H1 (cell line): Measurements from ENCODE around the gene TXNRD2. TPM values are rescaled to one million over a fixed set of nuclear protein-coding genes. Genes with fewer than 3 reads are reported as not detected.

Source experiments
- CTCF ChIA-PET: fragments of 300-600 bp; sonication (Branson Sonifier 250); formaldehyde crosslinking; loops from one replicate; lab custom pipeline; 2021; ENCODE audit not compliant: partially characterized antibody; lab: Charles Lee
- POLR2A ChIA-PET: fragments of 300-600 bp; sonication (Branson Sonifier 250); formaldehyde crosslinking; loops from one replicate; lab custom pipeline; 2021; ENCODE audit warnings: inconsistent platforms; ENCODE audit not compliant: partially characterized antibody; lab: Charles Lee
- DNase-seq, 2 experiments: peaks; one replicate each; pipeline versions ENCODE4 v3.0.0 to v3.0.0-alpha.2; 2010 to 2022; ENCODE audit warnings: low spot score in 2 of 2, low read depth in 1 of 2, mixed read lengths in 1 of 2
- FAIRE-seq: peaks from 2 replicates; lab custom pipeline; 2011; peaks lifted over from hg19 to GRCh38; lab: Jason Lieb, UNC
- H2AFZ ChIP-seq: 2 replicates; pipeline ENCODE4 v1.8.1; 2012; ENCODE audit warnings: low read length, inconsistent platforms
- H2AK5ac ChIP-seq: 2 replicates; pipeline ENCODE4 v1.6.1; 2013; ENCODE audit warnings: low read depth, low read length
- H2BK120ac ChIP-seq: replicated peaks from 2 replicates; pipeline ENCODE3; 2013; ENCODE audit warnings: low read depth, low read length, inconsistent platforms
- H2BK12ac ChIP-seq: 2 replicates; pipeline ENCODE4 v1.6.1; 2013; ENCODE audit warnings: low read depth, low read length
- H2BK15ac ChIP-seq: 2 replicates; pipeline ENCODE4 v1.6.1; 2013; ENCODE audit warnings: low read length
- H2BK20ac ChIP-seq: 2 replicates; pipeline ENCODE4 v1.6.1; 2013; ENCODE audit warnings: low read length
- H2BK5ac ChIP-seq: 2 replicates; pipeline ENCODE4 v1.6.1; 2013; ENCODE audit warnings: low read depth, low read length
- H3K14ac ChIP-seq: 2 replicates; pipeline ENCODE4 v1.6.1; 2013; ENCODE audit warnings: inconsistent platforms; ENCODE audit not compliant: insufficient read length
- H3K18ac ChIP-seq: 2 replicates; pipeline ENCODE4 v1.6.1; 2013; ENCODE audit warnings: low read length; ENCODE audit errors: extremely low read depth
- H3K23ac ChIP-seq: 2 replicates; pipeline ENCODE4 v1.6.1; 2013; ENCODE audit warnings: inconsistent platforms; ENCODE audit not compliant: insufficient read length
- H3K23me2 ChIP-seq: 2 replicates; pipeline ENCODE4 v1.6.1; 2013; ENCODE audit warnings: low read depth, low read length
- H3K27ac ChIP-seq: 2 replicates; pipeline ENCODE4 v1.6.1; 2011; ENCODE audit warnings: low read depth, low read length, inconsistent platforms
- H3K27me3 ChIP-seq, 4 experiments: replicated peaks in 1 of 4; 1 replicate in 1 of 4; 2 replicates in 3 of 4; pipeline versions ENCODE4 v1.6.1 to v1.8.1; 2011 to 2013; ENCODE audit warnings: low read length in 3 of 4, mild to moderate bottlenecking in 3 of 4, inconsistent platforms in 2 of 4, mixed read lengths in 2 of 4, moderate library complexity in 1 of 4; ENCODE audit not compliant: control insufficient read depth in 3 of 4, insufficient read depth in 3 of 4; ENCODE audit errors: extremely low read depth in 1 of 4
- H3K36me3 ChIP-seq, 4 experiments: 2 replicates each; pipeline versions ENCODE4 v1.6.1 to v1.8.1; 2011 to 2013; ENCODE audit warnings: mild to moderate bottlenecking in 4 of 4, low read length in 3 of 4, moderate library complexity in 2 of 4, control low read depth in 1 of 4, inconsistent platforms in 1 of 4; ENCODE audit not compliant: insufficient read depth in 4 of 4, control insufficient read depth in 2 of 4
- H3K4ac ChIP-seq: replicated peaks from 2 replicates; pipeline ENCODE3; 2013; ENCODE audit warnings: low read length, low read depth, mixed read lengths, inconsistent platforms; ENCODE audit not compliant: insufficient read length
- H3K4me1 ChIP-seq, 4 experiments: replicated peaks in 1 of 4; 1 replicate in 1 of 4; 2 replicates in 3 of 4; pipeline versions ENCODE4 v1.6.1 to v1.8.1; 2011 to 2013; ENCODE audit warnings: low read length in 3 of 4, inconsistent platforms in 2 of 4, mixed read lengths in 1 of 4; ENCODE audit not compliant: insufficient read depth in 4 of 4, control insufficient read depth in 3 of 4
- H3K4me2 ChIP-seq, 2 experiments: 2 replicates each; pipeline versions ENCODE4 v1.6.1 to v1.8.1; 2011 to 2013; ENCODE audit warnings: low read depth in 2 of 2, low read length in 2 of 2, control low read depth in 1 of 2, inconsistent platforms in 1 of 2, mild to moderate bottlenecking in 1 of 2; ENCODE audit not compliant: insufficient read depth in 1 of 2
- H3K4me3 ChIP-seq, 4 experiments: fragments of 200-600, 300-600 bp in 1 of 4; sonication (generic), shearing (Covaris generic), sonication (Bioruptor Twin) in 1 of 4; 2 replicates each; pipeline versions ENCODE4 v1.5.1 to v1.8.1; 2011 to 2016; ENCODE audit warnings: low read length in 4 of 4, low read depth in 3 of 4, control low read depth in 2 of 4, inconsistent platforms in 2 of 4, mild to moderate bottlenecking in 2 of 4, mixed read lengths in 1 of 4, moderate library complexity in 1 of 4; ENCODE audit not compliant: insufficient read depth in 2 of 4; ENCODE audit errors: extremely low read depth in 1 of 4
- H3K56ac ChIP-seq: replicated peaks from 2 replicates; pipeline ENCODE3; 2013; ENCODE audit warnings: low read depth, mild to moderate bottlenecking, mixed read lengths, low read length, inconsistent platforms; ENCODE audit not compliant: insufficient read length
- H3K79me1 ChIP-seq: 2 replicates; pipeline ENCODE4 v1.6.1; 2013; ENCODE audit warnings: low read depth, low read length, control low read depth
- H3K79me2 ChIP-seq, 2 experiments: 2 replicates each; pipeline versions ENCODE4 v1.6.1 to v1.8.1; 2012 to 2013; ENCODE audit warnings: low read length in 2 of 2, mild to moderate bottlenecking in 2 of 2, inconsistent platforms in 1 of 2; ENCODE audit not compliant: insufficient read depth in 2 of 2, control insufficient read depth in 1 of 2
- H3K9ac ChIP-seq, 4 experiments: replicated peaks in 1 of 4; 1 replicate in 1 of 4; 2 replicates in 3 of 4; pipeline versions ENCODE4 v1.6.1 to v1.8.1; 2011 to 2013; ENCODE audit warnings: low read depth in 3 of 4, low read length in 3 of 4, control low read depth in 2 of 4, mild to moderate bottlenecking in 2 of 4, moderate library complexity in 2 of 4, inconsistent platforms in 1 of 4; ENCODE audit errors: extremely low read depth in 1 of 4
- H3K9me3 ChIP-seq, 2 experiments: 2 replicates each; pipeline versions ENCODE4 v1.6.1 to v1.8.1; 2012 to 2013; ENCODE audit warnings: mild to moderate bottlenecking in 2 of 2, moderate library complexity in 2 of 2, control low read depth in 1 of 2, inconsistent platforms in 1 of 2, low read depth in 1 of 2, low read length in 1 of 2, mixed read lengths in 1 of 2; ENCODE audit not compliant: insufficient read depth in 2 of 2
- H4K20me1 ChIP-seq, 2 experiments: replicated peaks in 1 of 2; 2 replicates each; pipeline versions ENCODE3 to v1.8.1; 2011 to 2013; ENCODE audit warnings: inconsistent platforms in 2 of 2, low read length in 2 of 2, mild to moderate bottlenecking in 1 of 2; ENCODE audit not compliant: insufficient read depth in 2 of 2, control insufficient read depth in 1 of 2
- H4K5ac ChIP-seq: 2 replicates; pipeline ENCODE4 v1.6.1; 2013; ENCODE audit warnings: low read length, low read depth, mixed read lengths, inconsistent platforms; ENCODE audit not compliant: insufficient read length
- H4K8ac ChIP-seq: 2 replicates; pipeline ENCODE4 v1.8.0; 2013; ENCODE audit warnings: mild to moderate bottlenecking, moderate library complexity, low read length, inconsistent platforms; ENCODE audit not compliant: insufficient read depth; ENCODE audit errors: extremely low read depth
- H4K91ac ChIP-seq: replicated peaks from 2 replicates; pipeline ENCODE3; 2013; ENCODE audit warnings: low read length, mixed read lengths, inconsistent platforms; ENCODE audit not compliant: insufficient read length
- BACH1 ChIP-seq: IDR thresholded peaks from 2 replicates; pipeline ENCODE4 v1.6.1; 2012; ENCODE audit warnings: low read length, improper control_type of control experiment
- CBX5 ChIP-seq: fragments of 300-800, 300-1000 bp; sonication (generic); IDR thresholded peaks from 2 replicates; pipeline ENCODE4 v1.7.1; 2016; ENCODE audit warnings: antibody characterized with exemption, low read length, low read depth
- GTF2F1 ChIP-seq: IDR thresholded peaks from 2 replicates; pipeline ENCODE4 v1.6.1; 2012; ENCODE audit warnings: low read depth, low read length, improper control_type of control experiment, borderline replicate concordance
- POLR2AphosphoS5 ChIP-seq: IDR thresholded peaks from 2 replicates; pipeline ENCODE4 v1.6.1; 2011; ENCODE audit warnings: low read depth, low read length
- RBBP5 ChIP-seq: IDR thresholded peaks from 2 replicates; pipeline ENCODE4 v1.7.1; 2012; ENCODE audit warnings: low read depth, mild to moderate bottlenecking, inconsistent platforms, low read length, moderate library complexity, borderline replicate concordance
- RNF2 ChIP-seq: fragments of 200-900, 300-1000 bp; sonication (generic); IDR thresholded peaks from 2 replicates; pipeline ENCODE4 v1.7.1; 2016; ENCODE audit warnings: borderline replicate concordance, low read depth, mild to moderate bottlenecking, antibody characterized with exemption, low read length; ENCODE audit not compliant: poor library complexity, severe bottlenecking; ENCODE audit errors: missing control alignments
- RXRA ChIP-seq: IDR thresholded peaks from 2 replicates; pipeline ENCODE4 v1.6.1; 2011; ENCODE audit warnings: low read depth, mild to moderate bottlenecking, low read length, moderate library complexity; ENCODE audit not compliant: insufficient read depth
- SP2 ChIP-seq: IDR thresholded peaks from 2 replicates; pipeline ENCODE4 v1.6.1; 2012; ENCODE audit warnings: mild to moderate bottlenecking, low read length, inconsistent platforms
- TAF1 ChIP-seq: IDR thresholded peaks from 2 replicates; pipeline ENCODE4 v1.6.1; 2011; ENCODE audit warnings: mild to moderate bottlenecking, low read depth, low read length
- WGBS, 2 experiments: shearing (Covaris generic) in 1 of 2; methylation state at CpG; one replicate each; pipeline versions ENCODE4 v1.1.6 to v1.1.7; 2013 to 2015; ENCODE audit warnings: low lambda C conversion rate in 2 of 2, mixed read lengths in 2 of 2, inconsistent platforms in 1 of 2, low coverage in 1 of 2, missing lambda C conversion rate in 1 of 2; ENCODE audit not compliant: insufficient replicate concordance in 2 of 2, insufficient coverage in 1 of 2, insufficient read length in 1 of 2; ENCODE audit errors: extremely low coverage in 1 of 2, missing lambda C conversion rate in 1 of 2; 5-methylcytosine and 5-hydroxymethylcytosine counted together
- polyA plus RNA-seq, 7 experiments: library from polyadenylated mRNA; depleted of rRNA in 3 of 7; stranded (reverse) in 5 of 7; unstranded in 2 of 7; fragments of >200 nt in 5 of 7; fragments of 200-250 nt in 2 of 7; gene quantifications; 1 replicate in 5 of 7; 2 replicates in 1 of 7; 4 replicates in 1 of 7; pipeline versions ENCODE4 v1.2.1 to v1.2.3, GENCODE V29; 2011 to 2013; ENCODE audit warnings: missing spikeins in 2 of 7, mixed read lengths in 2 of 7
- total RNA-seq: library from RNA; stranded (reverse); fragmentation: NEBNext Ultra II Directional; extraction: Animal tissue kit (Norgen Biotek cat#: 25700); gene quantifications from 2 replicates; pipeline ENCODE4 v1.2.1, GENCODE V29; 2021

TXNRD2 gene
- total and polyA plus RNA-seq, 2 of the 8 experiments (the other 6 are each of a cell fraction or from before 2014, with no cell fraction given), result 14.8 to 21.9 TPM

DNA sequence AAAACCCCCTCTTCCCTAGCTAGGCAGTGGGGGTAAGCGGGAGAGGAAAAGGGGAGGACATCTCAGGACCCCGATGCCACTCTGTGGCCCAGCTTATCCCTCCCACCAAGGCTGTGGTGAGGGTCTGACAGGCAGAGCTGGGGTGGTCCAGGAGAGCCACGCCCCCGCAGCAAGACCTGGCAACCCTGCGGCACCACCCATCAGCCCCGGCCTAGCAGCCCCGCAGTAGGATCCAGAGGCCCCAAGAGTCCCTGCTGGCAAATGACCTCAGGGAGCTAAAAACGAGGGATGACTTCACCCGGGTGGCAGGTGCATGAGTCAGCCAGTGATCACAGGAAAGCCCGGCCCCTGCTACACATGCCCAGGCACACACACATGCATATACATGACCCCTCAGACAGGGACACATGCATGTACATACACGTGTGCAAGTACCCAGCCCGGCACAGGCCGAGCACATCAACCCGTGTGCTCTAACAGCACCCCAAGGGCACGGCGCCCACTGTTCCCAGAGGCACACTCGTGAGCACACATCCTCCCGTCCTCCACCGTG lies 42.7 kb upstream of the TXNRD2 start:
- CTCF ChIA-PET, result interaction anchor here (0.7 to 5.6 kb wide), 5 partner anchors 12 to 93 kb away, joined by 3 to 58 read pairs (median 4); no protein-coding TSS in a partner anchor
- Histone ChIP-seq H3K9me3 (no peaks in the 10 kb centered on the region), H2BK5ac (no peak overlapping the region), H4K20me1 (peaks cover 10 to 22% of the 10 kb centered on the region in 2 experiments), H3K79me2 (peaks cover 0 to 8% of the 10 kb centered on the region in 2 experiments; a peak in 1 of 4 replicates), H3K4me2 (no peak overlapping the region), H2AFZ (no peak overlapping the region), H3K23ac (no peak overlapping the region), H3K36me3 (peaks cover 2 to 23% (median 5%) of the 10 kb centered on the region in 4 experiments; a peak in 6 of 8 replicates), H2BK20ac (no peak overlapping the region), H3K27ac (no peak overlapping the region), H3K79me1 (peaks cover 24% of the 10 kb centered on the region), H2BK15ac (no peak overlapping the region), H4K8ac (peak overlapping the region; percentile 45), H2BK120ac (no peak overlapping the region), H3K4me1 (peaks cover 0 to 17% (median 11%) of the 10 kb centered on the region in 4 experiments; a peak in 5 of 7 replicates), H4K5ac (no peak overlapping the region), H3K18ac (no peak overlapping the region), H3K4ac (no peak overlapping the region), H3K9ac (no peak overlapping the region), H2BK12ac (no peak overlapping the region), H2AK5ac (no peak overlapping the region), H4K91ac (no peak overlapping the region), H3K14ac (no peak overlapping the region), H3K23me2 (peaks cover 4% of the 10 kb centered on the region; the same call in 1 of the 2 replicates), H3K27me3 (no peaks in the 10 kb centered on the region), H3K56ac (peak overlapping the region; percentile 7), H3K4me3 (no peak overlapping the region)
- DNase-seq (no peak), FAIRE-seq (no peak)
- 89% methylated on average over 17 of the region's 19 CpGs; no CpG with 5 or more reads in 1 of the 2 experiments for WGBS, 2 experiments
- TF ChIP-seq RNF2 (no peak), TAF1 (no peak), SP2 (no peak), RBBP5 (no peak), POLR2AphosphoS5 (no peak), CBX5 (no peak), GTF2F1 (no peak), BACH1 (no peak), RXRA (no peak)
- POLR2A ChIA-PET, result interaction anchor here (0.7 to 1.7 kb wide), 3 partner anchors 13 to 48 kb away, joined by 3 to 4 read pairs (median 4); no protein-coding TSS in a partner anchor
